ENCODE results near the gene MYDGF. TPM values are rescaled to one million over a fixed set of nuclear protein-coding genes. Genes with fewer than 3 reads are reported as not detected.

Gene MYDGF
- total and polyA plus RNA-seq, 2 of the 13 experiments (the other 11 are each of a cell fraction or from before 2014, with no cell fraction given): 116 to 198 TPM

DNA sequence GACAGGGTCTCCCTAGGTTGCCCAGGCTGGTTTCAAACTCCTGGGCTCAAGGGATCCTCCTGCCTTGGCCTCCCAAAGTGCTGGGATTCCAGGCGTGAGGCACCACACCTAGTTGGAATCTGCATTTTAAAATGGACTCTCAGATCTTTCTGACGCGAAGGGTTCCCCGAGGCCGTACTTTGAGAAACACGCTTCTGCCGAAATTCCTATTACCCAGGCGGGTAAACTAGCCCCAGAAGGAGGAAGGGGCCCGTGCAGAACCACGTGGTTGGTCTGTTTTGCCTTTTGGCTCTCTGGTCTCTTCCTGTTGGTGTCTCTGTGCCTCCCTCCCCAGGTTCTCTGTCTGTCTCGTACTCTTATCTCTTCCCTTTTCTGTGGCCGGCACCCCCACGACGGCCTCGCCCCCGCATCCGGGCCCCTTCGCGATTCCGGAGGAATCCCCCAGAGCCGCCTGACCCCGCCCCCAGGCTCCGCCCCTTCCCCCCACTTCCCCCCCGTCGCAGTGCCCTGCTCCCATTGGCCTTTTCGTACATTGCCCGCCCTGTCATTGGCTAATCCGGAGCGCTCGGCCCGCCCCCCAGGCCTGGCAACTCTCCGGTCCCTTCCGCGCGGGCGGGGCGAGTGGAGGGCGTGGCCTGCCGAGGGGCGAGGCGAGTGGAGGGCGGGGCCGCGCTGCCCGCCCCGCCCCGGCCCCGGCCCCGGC, 31.2 kb downstream of the MYDGF start, which contains the start of gene TNFAIP8L1 (continued):
- TF ChIP-seq, protein P1, sequence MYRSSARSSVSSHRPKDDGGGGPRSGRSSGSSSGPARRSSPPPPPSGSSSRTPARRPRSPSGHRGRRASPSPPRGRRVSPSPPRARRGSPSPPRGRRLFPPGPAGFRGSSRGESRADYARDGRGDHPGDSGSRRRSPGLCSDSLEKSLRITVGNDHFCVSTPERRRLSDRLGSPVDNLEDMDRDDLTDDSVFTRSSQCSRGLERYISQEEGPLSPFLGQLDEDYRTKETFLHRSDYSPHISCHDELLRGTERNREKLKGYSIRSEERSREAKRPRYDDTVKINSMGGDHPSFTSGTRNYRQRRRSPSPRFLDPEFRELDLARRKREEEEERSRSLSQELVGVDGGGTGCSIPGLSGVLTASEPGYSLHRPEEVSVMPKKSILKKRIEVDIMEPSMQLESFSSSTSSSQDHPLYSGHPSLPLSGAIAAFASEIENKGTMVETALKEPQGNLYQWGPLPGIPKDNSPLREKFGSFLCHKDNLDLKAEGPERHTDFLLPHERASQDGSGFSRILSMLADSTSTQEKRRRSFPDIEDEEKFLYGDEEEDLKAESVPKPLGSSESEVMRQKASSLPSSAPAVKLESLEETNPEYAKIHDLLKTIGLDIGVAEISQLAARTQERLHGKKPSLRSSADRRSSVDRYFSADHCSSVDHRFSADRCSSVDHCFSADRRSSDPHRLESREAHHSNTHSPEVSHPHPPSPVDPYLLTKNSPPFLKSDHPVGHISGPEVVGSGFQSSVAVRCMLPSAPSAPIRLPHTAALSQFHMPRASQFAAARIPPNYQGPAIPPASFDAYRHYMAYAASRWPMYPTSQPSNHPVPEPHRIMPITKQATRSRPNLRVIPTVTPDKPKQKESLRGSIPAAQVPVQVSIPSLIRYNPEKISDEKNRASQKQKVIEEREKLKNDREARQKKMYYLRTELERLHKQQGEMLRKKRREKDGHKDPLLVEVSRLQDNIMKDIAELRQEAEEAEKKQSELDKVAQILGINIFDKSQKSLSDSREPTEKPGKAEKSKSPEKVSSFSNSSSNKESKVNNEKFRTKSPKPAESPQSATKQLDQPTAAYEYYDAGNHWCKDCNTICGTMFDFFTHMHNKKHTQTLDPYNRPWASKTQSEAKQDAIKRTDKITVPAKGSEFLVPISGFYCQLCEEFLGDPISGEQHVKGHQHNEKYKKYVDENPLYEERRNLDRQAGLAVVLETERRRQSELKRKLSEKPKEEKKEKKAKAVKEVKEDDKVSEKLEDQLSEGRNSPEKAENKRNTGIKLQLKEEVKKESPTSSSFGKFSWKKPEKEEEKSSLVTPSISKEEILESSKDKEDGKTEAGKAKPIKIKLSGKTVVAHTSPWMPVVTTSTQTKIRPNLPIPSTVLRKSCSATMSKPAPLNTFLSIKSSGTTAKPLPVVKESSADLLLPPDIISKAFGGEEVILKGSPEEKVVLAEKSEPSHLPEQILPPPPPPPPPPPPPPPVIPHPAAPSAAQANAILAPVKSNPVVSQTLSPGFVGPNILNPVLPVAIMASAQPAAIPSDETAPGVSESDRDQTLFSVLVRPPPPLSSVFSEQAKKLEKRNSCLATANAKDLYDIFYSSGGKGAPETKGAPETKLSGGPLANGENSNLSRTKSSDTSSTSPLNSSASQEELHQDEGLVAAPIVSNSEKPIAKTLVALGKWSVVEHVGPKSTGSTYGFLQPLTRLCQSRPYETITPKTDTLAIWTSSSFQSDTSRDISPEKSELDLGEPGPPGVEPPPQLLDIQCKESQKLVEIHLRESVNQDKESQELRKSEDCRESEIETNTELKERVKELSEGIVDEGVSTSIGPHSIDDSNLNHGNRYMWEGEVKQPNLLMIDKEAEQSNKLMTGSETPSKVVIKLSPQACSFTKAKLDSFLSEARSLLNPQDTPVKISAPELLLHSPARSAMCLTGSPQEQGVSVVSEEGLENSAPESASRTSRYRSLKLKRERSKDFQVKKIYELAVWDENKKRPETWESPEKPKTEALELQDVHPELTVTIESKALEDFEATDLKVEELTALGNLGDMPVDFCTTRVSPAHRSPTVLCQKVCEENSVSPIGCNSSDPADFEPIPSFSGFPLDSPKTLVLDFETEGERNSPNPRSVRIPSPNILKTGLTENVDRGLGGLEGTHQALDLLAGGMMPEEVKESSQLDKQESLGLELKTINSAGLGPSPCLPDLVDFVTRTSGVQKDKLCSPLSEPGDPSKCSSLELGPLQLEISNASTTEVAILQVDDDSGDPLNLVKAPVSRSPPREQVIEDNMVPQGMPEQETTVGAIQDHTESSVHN (CRISPR knock-in tag; IDR thresholded peaks at IDR 0.05): no peak
- peak; percentile 88 for TF ChIP-seq SP2 (CRISPR knock-in tag; IDR thresholded peaks at IDR 0.05)
- 0 out of 2 replicates have a peak, but pooled peaks have one; percentile 17 for TF ChIP-seq FOXO1 (CRISPR knock-in tag; IDR thresholded peaks at IDR 0.05)
- TF ChIP-seq CHD2 (IDR thresholded peaks at IDR 0.05; ENCODE audit: low read depth, low read length): no peak
- no peak for TF ChIP-seq PHF5A (CRISPR knock-in tag; IDR thresholded peaks at IDR 0.05; ENCODE audit: low read depth, unreplicated experiment)
- TF ChIP-seq, protein P2, sequence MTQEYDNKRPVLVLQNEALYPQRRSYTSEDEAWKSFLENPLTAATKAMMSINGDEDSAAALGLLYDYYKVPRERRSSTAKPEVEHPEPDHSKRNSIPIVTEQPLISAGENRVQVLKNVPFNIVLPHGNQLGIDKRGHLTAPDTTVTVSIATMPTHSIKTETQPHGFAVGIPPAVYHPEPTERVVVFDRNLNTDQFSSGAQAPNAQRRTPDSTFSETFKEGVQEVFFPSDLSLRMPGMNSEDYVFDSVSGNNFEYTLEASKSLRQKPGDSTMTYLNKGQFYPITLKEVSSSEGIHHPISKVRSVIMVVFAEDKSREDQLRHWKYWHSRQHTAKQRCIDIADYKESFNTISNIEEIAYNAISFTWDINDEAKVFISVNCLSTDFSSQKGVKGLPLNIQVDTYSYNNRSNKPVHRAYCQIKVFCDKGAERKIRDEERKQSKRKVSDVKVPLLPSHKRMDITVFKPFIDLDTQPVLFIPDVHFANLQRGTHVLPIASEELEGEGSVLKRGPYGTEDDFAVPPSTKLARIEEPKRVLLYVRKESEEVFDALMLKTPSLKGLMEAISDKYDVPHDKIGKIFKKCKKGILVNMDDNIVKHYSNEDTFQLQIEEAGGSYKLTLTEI (CRISPR knock-in tag; conservative IDR thresholded peaks at IDR 0.05): no peak
- no peak for TF ChIP-seq ZFP36L1 (CRISPR knock-in tag; IDR thresholded peaks at IDR 0.05)
- TF ChIP-seq CREM (IDR thresholded peaks at IDR 0.05): 0 out of 2 replicates have a peak, but pooled peaks have one; percentile 30
- no peak for TF ChIP-seq CREM (CRISPR knock-in tag; IDR thresholded peaks at IDR 0.05)
- TF ChIP-seq SATB2 (CRISPR knock-in tag; IDR thresholded peaks at IDR 0.05): no peak
- TF ChIP-seq ZNF773 (CRISPR knock-in tag; IDR thresholded peaks at IDR 0.05; ENCODE audit: borderline replicate concordance): no peak
- TF ChIP-seq ZNF75D (CRISPR knock-in tag; IDR thresholded peaks at IDR 0.05; ENCODE audit: borderline replicate concordance): no peak
- no peak for TF ChIP-seq ESRRA (CRISPR knock-in tag; IDR thresholded peaks at IDR 0.05; ENCODE audit: low read depth)
- no peak for TF ChIP-seq SOX13 (IDR thresholded peaks at IDR 0.05)
- TF ChIP-seq SOX13 (CRISPR knock-in tag; conservative IDR thresholded peaks at IDR 0.05 in 1 of 2, IDR thresholded peaks at IDR 0.05 in 1 of 2): 0 out of 4 replicates have a peak, but pooled peaks of 1 of the 2 experiments have one; percentile 5
- TF ChIP-seq, protein P3, sequence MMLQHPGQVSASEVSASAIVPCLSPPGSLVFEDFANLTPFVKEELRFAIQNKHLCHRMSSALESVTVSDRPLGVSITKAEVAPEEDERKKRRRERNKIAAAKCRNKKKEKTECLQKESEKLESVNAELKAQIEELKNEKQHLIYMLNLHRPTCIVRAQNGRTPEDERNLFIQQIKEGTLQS (CRISPR knock-in tag; IDR thresholded peaks at IDR 0.05): no peak
- 0 out of 2 replicates have a peak, but pooled peaks have one; percentile 0 for TF ChIP-seq ZNF607 (CRISPR knock-in tag; IDR thresholded peaks at IDR 0.05; ENCODE audit: borderline replicate concordance)
- TF ChIP-seq, protein P4, sequence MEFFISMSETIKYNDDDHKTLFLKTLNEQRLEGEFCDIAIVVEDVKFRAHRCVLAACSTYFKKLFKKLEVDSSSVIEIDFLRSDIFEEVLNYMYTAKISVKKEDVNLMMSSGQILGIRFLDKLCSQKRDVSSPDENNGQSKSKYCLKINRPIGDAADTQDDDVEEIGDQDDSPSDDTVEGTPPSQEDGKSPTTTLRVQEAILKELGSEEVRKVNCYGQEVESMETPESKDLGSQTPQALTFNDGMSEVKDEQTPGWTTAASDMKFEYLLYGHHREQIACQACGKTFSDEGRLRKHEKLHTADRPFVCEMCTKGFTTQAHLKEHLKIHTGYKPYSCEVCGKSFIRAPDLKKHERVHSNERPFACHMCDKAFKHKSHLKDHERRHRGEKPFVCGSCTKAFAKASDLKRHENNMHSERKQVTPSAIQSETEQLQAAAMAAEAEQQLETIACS (CRISPR knock-in tag; IDR thresholded peaks at IDR 0.05): no peak
- no peak for TF ChIP-seq NAIF1 (CRISPR knock-in tag; IDR thresholded peaks at IDR 0.05; ENCODE audit: borderline replicate concordance)

All from HepG2 (cell line).